Endothelial cell of umbilical vein (primary cell): ENCODE measurements around the gene LRRC38. TPM values are rescaled to one million over a fixed set of nuclear protein-coding genes. Genes with fewer than 3 reads are reported as not detected.

Source experiments
- BruUV-seq: library from RNA; stranded (reverse); fragments of 400-500 nt; replicated peaks from 2 replicates; lab custom pipeline; 2021; lab: Mats Ljungman, UMichigan
- CTCF ChIA-PET: fragments of 300-600, 350-600 bp; sonication (Branson Sonifier 250); formaldehyde crosslinking; loops from one replicate; lab custom pipeline; 2021; ENCODE audit warnings: antibody characterized with exemption, inconsistent platforms; lab: Charles Lee
- POLR2A ChIA-PET: fragments of 300-600, 350-600 bp; sonication (Branson Sonifier 250); formaldehyde crosslinking; loops from one replicate; lab custom pipeline; 2021; ENCODE audit warnings: antibody characterized with exemption, inconsistent platforms; lab: Charles Lee
- DNase-seq: peaks from one replicate; pipeline ENCODE4 v3.0.0-alpha.2; 2011; ENCODE audit warnings: low read depth, low spot score
- FAIRE-seq: peaks from 2 replicates; lab custom pipeline; 2011; peaks lifted over from hg19 to GRCh38; lab: Jason Lieb, UNC
- H2AFZ ChIP-seq: 2 replicates; pipeline ENCODE4 v1.6.0; 2012; ENCODE audit warnings: low read depth, low read length, control low read depth, inconsistent platforms
- H3K27ac ChIP-seq: 2 replicates; pipeline ENCODE4 v1.5.1; 2011; ENCODE audit warnings: low read depth, mild to moderate bottlenecking, control low read depth, low read length, moderate library complexity; ENCODE audit not compliant: insufficient read depth
- H3K27me3 ChIP-seq, 2 experiments: 2 replicates each; pipeline versions ENCODE4 v1.6.0 to v1.6.1; 2011; ENCODE audit warnings: low read length in 2 of 2, mixed read lengths in 1 of 2; ENCODE audit not compliant: control insufficient read depth in 2 of 2, insufficient read depth in 2 of 2
- H3K36me3 ChIP-seq, 2 experiments: 2 replicates in 1 of 2; 3 replicates in 1 of 2; pipeline ENCODE4 v1.5.1; 2011; ENCODE audit warnings: low read length in 2 of 2, mild to moderate bottlenecking in 1 of 2, moderate library complexity in 1 of 2; ENCODE audit not compliant: control insufficient read depth in 2 of 2, insufficient read depth in 2 of 2; ENCODE audit errors: extremely low read depth in 1 of 2
- H3K4me1 ChIP-seq: 3 replicates; pipeline ENCODE4 v1.5.1; 2011; ENCODE audit warnings: mild to moderate bottlenecking, low read length; ENCODE audit not compliant: control insufficient read depth, insufficient read depth; ENCODE audit errors: extremely low read depth
- H3K4me2 ChIP-seq: 2 replicates; pipeline ENCODE4 v1.6.1; 2011; ENCODE audit warnings: low read length, control low read depth, mixed read lengths; ENCODE audit not compliant: insufficient read depth
- H3K4me3 ChIP-seq, 3 experiments: fragments of 200-600 bp in 1 of 3; sonication (generic), shearing (Covaris generic) in 1 of 3; replicated peaks in 1 of 3; 2 replicates each; pipeline ENCODE4 v1.5.1; 2011 to 2016; ENCODE audit warnings: control low read depth in 3 of 3, low read length in 3 of 3, mild to moderate bottlenecking in 2 of 3, inconsistent platforms in 1 of 3, low read depth in 1 of 3, moderate library complexity in 1 of 3; ENCODE audit not compliant: insufficient read depth in 1 of 3
- H3K79me2 ChIP-seq: 2 replicates; pipeline ENCODE4 v1.6.0; 2012; ENCODE audit warnings: low read length, inconsistent platforms; ENCODE audit not compliant: control insufficient read depth, insufficient read depth
- H3K9ac ChIP-seq: replicated peaks from 2 replicates; pipeline ENCODE3; 2011; ENCODE audit warnings: low read length, control low read depth; ENCODE audit not compliant: insufficient read depth; ENCODE audit errors: extremely low read depth
- H3K9me1 ChIP-seq: replicated peaks from 3 replicates; pipeline ENCODE4 v1.6.0; 2011; ENCODE audit warnings: mild to moderate bottlenecking, low read length; ENCODE audit not compliant: control insufficient read depth, insufficient read depth; ENCODE audit errors: extremely low read depth
- H3K9me3 ChIP-seq: replicated peaks from 2 replicates; pipeline ENCODE4 v1.5.1; 2012; ENCODE audit warnings: low read length, inconsistent platforms; ENCODE audit not compliant: control insufficient read depth, insufficient read depth
- H4K20me1 ChIP-seq: replicated peaks from 2 replicates; pipeline ENCODE3; 2011; ENCODE audit warnings: mild to moderate bottlenecking, low read length; ENCODE audit not compliant: control insufficient read depth, insufficient read depth; ENCODE audit errors: extremely low read depth
- GATA2 ChIP-seq: IDR thresholded peaks from 2 replicates; pipeline ENCODE4 v1.7.0; 2011; ENCODE audit warnings: low read depth, mild to moderate bottlenecking, moderate library complexity, mixed read lengths, low read length; ENCODE audit not compliant: insufficient read length, insufficient read depth
- JUN ChIP-seq: IDR thresholded peaks from 2 replicates; pipeline ENCODE4 v1.6.1; 2011; ENCODE audit warnings: borderline replicate concordance, low read depth; ENCODE audit not compliant: insufficient read length, insufficient read depth
- MAX ChIP-seq: IDR thresholded peaks from 2 replicates; pipeline ENCODE4 v1.6.1; 2011; ENCODE audit not compliant: insufficient read depth, insufficient read length
- MYC ChIP-seq: IDR thresholded peaks from one replicate; pipeline ENCODE4 v1.6.1; 2011; ENCODE audit warnings: mild to moderate bottlenecking, low read depth, low read length
- POLR2A ChIP-seq: IDR thresholded peaks from 2 replicates; pipeline ENCODE4 v1.6.1; 2012; ENCODE audit warnings: low read depth, mild to moderate bottlenecking, control low read depth, low read length
- dilution Hi-C: fragments of 300-500 bp; cut with MboI; formaldehyde crosslinking; loops from one replicate; pipeline ENCODE4 v1.15.0; 2019; ENCODE audit warnings: low sequenced_read_pairs; ENCODE audit not compliant: extremely low pct_ligation_motif_present
- intact Hi-C: fragments of 100-400 bp; cut with micrococcal nuclease; formaldehyde crosslinking; loops from one replicate; pipeline ENCODE4 v1.10.0; 2022
- polyA plus RNA-seq, 4 experiments: library from polyadenylated mRNA; depleted of rRNA in 3 of 4; stranded (reverse) in 3 of 4; unstranded in 1 of 4; fragments of >200 nt; gene quantifications; 2 replicates each; pipeline versions ENCODE4 v1.2.1 to v1.2.3, GENCODE V29; 2011 to 2012; ENCODE audit warnings: missing spikeins in 1 of 4
- total RNA-seq: library from RNA; stranded (reverse); gene quantifications from 2 replicates; pipeline ENCODE4 v1.2.3, GENCODE V29; 2021
- TF ChIP-seq, protein P1 (sequence below), 2 donors: IDR thresholded peaks; 1 replicate in 1 of 2; 2 replicates in 1 of 2; pipeline ENCODE4 v1.5.1; 2011; ENCODE audit warnings: low read length in 2 of 2, mild to moderate bottlenecking in 2 of 2, moderate library complexity in 2 of 2, control low read depth in 1 of 2, inconsistent platforms in 1 of 2, low read depth in 1 of 2; ENCODE audit not compliant: insufficient read depth in 1 of 2; ENCODE audit errors: extremely low read depth in 1 of 2

LRRC38 gene
- total and polyA plus RNA-seq, 2 donors (not counting 3 experiments of a cell fraction or from before 2014, with no cell fraction given), result not detected

GRCh38 chr1:13512472-13512871 lies 1.3 kb downstream of the LRRC38 start:
- Histone ChIP-seq H2AFZ (no peak overlapping the region), H3K36me3 (no peaks in the 10 kb centered on the region), H4K20me1 (no peaks in the 10 kb centered on the region), H3K4me3 (no peak overlapping the region), H3K27ac (no peak overlapping the region), H3K9me3 (no peaks in the 10 kb centered on the region), H3K4me2 (no peak overlapping the region), H3K27me3 (no peaks in the 10 kb centered on the region), H3K9me1 (no peaks in the 10 kb centered on the region), H3K79me2 (no peaks in the 10 kb centered on the region), H3K4me1 (no peaks in the 10 kb centered on the region), H3K9ac (no peak overlapping the region)
- no peak for DNase-seq
- BruUV-seq, result no TSS peak
- intact Hi-C loops (no loop called here), dilution Hi-C loops (no loop called here)
- POLR2A ChIA-PET, result no interaction called here
- CTCF ChIA-PET, result no interaction called here
- no peak for FAIRE-seq
- TF ChIP-seq MAX (no peak), JUN (no peak)

GRCh38 chr1:13510499-13510898 lies 3.3 kb downstream of the LRRC38 start:
- intact Hi-C loops (no loop called here), dilution Hi-C loops (no loop called here)
- Histone ChIP-seq H2AFZ (no peak overlapping the region), H3K4me3 (no peak overlapping the region), H3K27ac (no peak overlapping the region), H4K20me1 (no peaks in the 10 kb centered on the region), H3K4me1 (no peaks in the 10 kb centered on the region), H3K4me2 (no peak overlapping the region), H3K27me3 (no peaks in the 10 kb centered on the region), H3K9ac (no peak overlapping the region), H3K9me1 (no peaks in the 10 kb centered on the region), H3K9me3 (peaks cover 2% of the 10 kb centered on the region), H3K79me2 (no peaks in the 10 kb centered on the region), H3K36me3 (no peaks in the 10 kb centered on the region)
- CTCF ChIA-PET, result no interaction called here
- POLR2A ChIA-PET, result no interaction called here
- no TSS peak for BruUV-seq
- DNase-seq (no peak), FAIRE-seq (no peak)
- TF ChIP-seq MAX (no peak), JUN (no peak), POLR2A (no peak), MYC (no peak), GATA2 (no peak)
- TF ChIP-seq, protein P1, sequence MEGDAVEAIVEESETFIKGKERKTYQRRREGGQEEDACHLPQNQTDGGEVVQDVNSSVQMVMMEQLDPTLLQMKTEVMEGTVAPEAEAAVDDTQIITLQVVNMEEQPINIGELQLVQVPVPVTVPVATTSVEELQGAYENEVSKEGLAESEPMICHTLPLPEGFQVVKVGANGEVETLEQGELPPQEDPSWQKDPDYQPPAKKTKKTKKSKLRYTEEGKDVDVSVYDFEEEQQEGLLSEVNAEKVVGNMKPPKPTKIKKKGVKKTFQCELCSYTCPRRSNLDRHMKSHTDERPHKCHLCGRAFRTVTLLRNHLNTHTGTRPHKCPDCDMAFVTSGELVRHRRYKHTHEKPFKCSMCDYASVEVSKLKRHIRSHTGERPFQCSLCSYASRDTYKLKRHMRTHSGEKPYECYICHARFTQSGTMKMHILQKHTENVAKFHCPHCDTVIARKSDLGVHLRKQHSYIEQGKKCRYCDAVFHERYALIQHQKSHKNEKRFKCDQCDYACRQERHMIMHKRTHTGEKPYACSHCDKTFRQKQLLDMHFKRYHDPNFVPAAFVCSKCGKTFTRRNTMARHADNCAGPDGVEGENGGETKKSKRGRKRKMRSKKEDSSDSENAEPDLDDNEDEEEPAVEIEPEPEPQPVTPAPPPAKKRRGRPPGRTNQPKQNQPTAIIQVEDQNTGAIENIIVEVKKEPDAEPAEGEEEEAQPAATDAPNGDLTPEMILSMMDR (IDR thresholded peaks at IDR 0.05; ENCODE audit: extremely low read depth in 1 of 2, insufficient read depth in 1 of 2, low read depth in 1 of 2, low read length in 2 of 2), result no peak
